WTC11 (cell line): ENCODE measurements around the gene WNK1. TPM values are rescaled to one million over a fixed set of nuclear protein-coding genes. Genes with fewer than 3 reads are reported as not detected.
"Not testable (repeated sequence)": the region's sequence is repeated elsewhere in the genome, so short reads cannot be mapped to it uniquely, and the experiment has no call there.

Experiments used
- ATAC-seq: fragments of 200-7000 bp; cut with Tn5 transposase; 2 replicates; pipeline ENCODE4 v1.10.0; 2021; ENCODE audit warnings: mild to moderate bottlenecking, moderate library complexity
- CTCF ChIA-PET: fragments of 300-600 bp; sonication (Branson Sonifier 250); formaldehyde crosslinking; loops from one replicate; lab custom pipeline; 2021; ENCODE audit warnings: antibody characterized with exemption; lab: Charles Lee
- POLR2A ChIA-PET: fragments of 350-600 bp; sonication (Branson Sonifier 250); formaldehyde crosslinking; loops from one replicate; lab custom pipeline; 2021; ENCODE audit warnings: antibody characterized with exemption; lab: Charles Lee
- DNase-seq: peaks from one replicate; pipeline ENCODE4 v3.0.0; 2021; ENCODE audit warnings: low spot score
- H3K27ac Mint-ChIP-seq: 2 replicates; pipeline ENCODE4 v1.8.0; 2021; ENCODE audit warnings: mixed read lengths
- H3K27me3 Mint-ChIP-seq: 2 replicates; pipeline ENCODE4 v1.8.0; 2021; ENCODE audit warnings: low read depth, mild to moderate bottlenecking, moderate library complexity, mixed read lengths
- H3K36me3 Mint-ChIP-seq: 2 replicates; pipeline ENCODE4 v1.8.0; 2021; ENCODE audit warnings: mixed read lengths
- H3K4me1 Mint-ChIP-seq: 2 replicates; pipeline ENCODE4 v1.8.0; 2022; ENCODE audit warnings: mixed read lengths
- H3K4me3 Mint-ChIP-seq: 2 replicates; pipeline ENCODE4 v1.8.0; 2021; ENCODE audit warnings: mild to moderate bottlenecking, moderate library complexity, mixed read lengths
- H3K9me3 Mint-ChIP-seq: 2 replicates; pipeline ENCODE4 v1.8.0; 2021; ENCODE audit warnings: mixed read lengths
- CBFB ChIP-seq: sonication (generic); formaldehyde crosslinking; IDR thresholded peaks from 2 replicates; pipeline ENCODE4 v1.8.1; 2022; ENCODE audit warnings: mild to moderate bottlenecking, low read depth, missing genetic modification reagents
- CREM ChIP-seq: sonication (generic); formaldehyde crosslinking; IDR thresholded peaks from 2 replicates; pipeline ENCODE4 v1.8.1; 2022; ENCODE audit warnings: mild to moderate bottlenecking, missing genetic modification reagents, moderate library complexity
- IRF2 ChIP-seq: sonication (generic); formaldehyde crosslinking; IDR thresholded peaks from 2 replicates; pipeline ENCODE4 v1.8.0; 2022; ENCODE audit warnings: low read depth, missing genetic modification reagents, borderline replicate concordance
- JUN ChIP-seq: sonication (generic); formaldehyde crosslinking; IDR thresholded peaks from 2 replicates; pipeline ENCODE4 v1.8.0; 2023; ENCODE audit warnings: mild to moderate bottlenecking, missing genetic modification reagents
- NFATC4 ChIP-seq: fragments of 250-450 bp; sonication (Bioruptor Pico); IDR thresholded peaks from 2 replicates; pipeline ENCODE4 v1.9.0; 2021; ENCODE audit warnings: mild to moderate bottlenecking
- PREB ChIP-seq: sonication (generic); formaldehyde crosslinking; IDR thresholded peaks from 2 replicates; pipeline ENCODE4 v1.8.1; 2022; ENCODE audit warnings: mild to moderate bottlenecking, missing genetic modification reagents, moderate library complexity, borderline replicate concordance
- SMAD3 ChIP-seq: sonication (generic); formaldehyde crosslinking; IDR thresholded peaks from 2 replicates; pipeline ENCODE4 v1.8.0; 2022; ENCODE audit warnings: missing genetic modification reagents, mild to moderate bottlenecking, borderline replicate concordance
- ZNF396 ChIP-seq: fragments of 250-450 bp; sonication (Bioruptor Pico); IDR thresholded peaks from 2 replicates; pipeline ENCODE4 v1.8.0; 2021; ENCODE audit warnings: mild to moderate bottlenecking, moderate library complexity, borderline replicate concordance
- ZNF532 ChIP-seq: fragments of 250-450 bp; sonication (Bioruptor Pico); IDR thresholded peaks from 2 replicates; pipeline ENCODE4 v1.9.0; 2021; ENCODE audit warnings: mild to moderate bottlenecking, borderline replicate concordance
- total RNA-seq: library from RNA; stranded (reverse); gene quantifications from 3 replicates; pipeline ENCODE4 v1.2.3, GENCODE V29; 2021
- TF ChIP-seq, protein P1 (sequence below): sonication (generic); formaldehyde crosslinking; IDR thresholded peaks from 2 replicates; pipeline ENCODE4 v1.8.1; 2023; ENCODE audit warnings: mild to moderate bottlenecking, moderate library complexity, missing genetic modification reagents
- TF ChIP-seq, protein P2 (sequence below): fragments of 250-450 bp; sonication (Bioruptor Pico); IDR thresholded peaks from 2 replicates; pipeline ENCODE4 v2.1.2; 2022; ENCODE audit warnings: mild to moderate bottlenecking, moderate library complexity
- TF ChIP-seq, protein P3 (sequence below): sonication (generic); formaldehyde crosslinking; IDR thresholded peaks from 2 replicates; pipeline ENCODE4 v1.8.1; 2022; ENCODE audit warnings: missing genetic modification reagents, borderline replicate concordance
- TF ChIP-seq, protein P4 (sequence below): sonication (generic); formaldehyde crosslinking; IDR thresholded peaks from 2 replicates; pipeline ENCODE4 v1.8.0; 2022; ENCODE audit warnings: mild to moderate bottlenecking, missing genetic modification reagents

The WNK1 gene
- total RNA-seq, 1 experiment from 2014 or later = 118 TPM

- TF ChIP-seq IRF2 (CRISPR knock-in tag) = no peak
- TF ChIP-seq, protein P1, sequence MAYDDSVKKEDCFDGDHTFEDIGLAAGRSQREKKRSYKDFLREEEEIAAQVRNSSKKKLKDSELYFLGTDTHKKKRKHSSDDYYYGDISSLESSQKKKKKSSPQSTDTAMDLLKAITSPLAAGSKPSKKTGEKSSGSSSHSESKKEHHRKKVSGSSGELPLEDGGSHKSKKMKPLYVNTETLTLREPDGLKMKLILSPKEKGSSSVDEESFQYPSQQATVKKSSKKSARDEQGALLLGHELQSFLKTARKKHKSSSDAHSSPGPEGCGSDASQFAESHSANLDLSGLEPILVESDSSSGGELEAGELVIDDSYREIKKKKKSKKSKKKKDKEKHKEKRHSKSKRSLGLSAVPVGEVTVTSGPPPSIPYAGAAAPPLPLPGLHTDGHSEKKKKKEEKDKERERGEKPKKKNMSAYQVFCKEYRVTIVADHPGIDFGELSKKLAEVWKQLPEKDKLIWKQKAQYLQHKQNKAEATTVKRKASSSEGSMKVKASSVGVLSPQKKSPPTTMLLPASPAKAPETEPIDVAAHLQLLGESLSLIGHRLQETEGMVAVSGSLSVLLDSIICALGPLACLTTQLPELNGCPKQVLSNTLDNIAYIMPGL = no peak
These were observed 95.9 kb downstream of the WNK1 start (continued) for GRCh38 chr12:848173-848865.

DNA sequence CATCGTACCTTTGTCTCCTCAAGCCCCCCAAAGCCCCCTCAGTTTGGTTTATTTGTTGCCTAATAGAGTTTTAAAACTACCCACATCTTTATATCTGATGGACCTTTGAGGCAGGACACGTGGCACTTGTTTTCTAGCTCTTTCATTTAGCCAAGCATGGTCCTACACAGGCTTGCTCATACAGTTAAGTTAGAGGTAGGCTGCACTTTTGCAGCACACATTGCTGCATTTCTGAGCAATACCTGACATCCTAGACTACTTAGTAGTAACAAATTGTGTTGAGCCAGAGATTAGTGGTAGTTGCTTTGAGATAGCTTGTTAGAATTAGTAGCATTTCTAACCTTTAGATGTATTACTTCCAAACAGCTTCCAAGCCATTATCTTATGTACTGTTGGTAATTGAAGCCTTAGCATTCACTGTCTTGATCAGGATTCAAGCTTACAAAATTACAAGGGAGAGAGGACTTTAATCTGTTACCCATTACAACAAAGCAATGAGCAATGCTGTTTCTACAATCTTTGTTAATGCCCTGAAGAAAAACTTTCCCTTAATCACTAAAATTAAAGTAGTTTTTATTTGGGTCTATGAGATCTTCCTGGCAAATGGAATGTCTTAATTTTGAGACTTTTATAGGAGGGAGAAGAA, 96.6 kb downstream of the WNK1 start:
- Mint-ChIP-seq H3K27me3 (no peaks in the 10 kb centered on the region), H3K4me1 (peaks cover 4% of the 10 kb centered on the region; the same call in 1 of the 2 replicates), H3K36me3 (peaks cover 9% of the 10 kb centered on the region), H3K4me3 (no peak overlapping the region)
- CTCF ChIA-PET = interaction anchor here (0.9 kb wide), 1 partner anchor 33 kb away, joined by 4 read pairs; no protein-coding TSS in a partner anchor
- DNase-seq (no peak), ATAC-seq (no peak)
- POLR2A ChIA-PET = no interaction called here
- TF ChIP-seq CBFB (CRISPR knock-in tag) (no peak), ZNF396 (CRISPR knock-in tag) (no peak), ZNF532 (no peak), SMAD3 (CRISPR knock-in tag) (no peak), NFATC4 (CRISPR knock-in tag) (no peak), CREM (no peak), JUN (no peak), PREB (CRISPR knock-in tag) (no peak)
- TF ChIP-seq, protein P2, sequence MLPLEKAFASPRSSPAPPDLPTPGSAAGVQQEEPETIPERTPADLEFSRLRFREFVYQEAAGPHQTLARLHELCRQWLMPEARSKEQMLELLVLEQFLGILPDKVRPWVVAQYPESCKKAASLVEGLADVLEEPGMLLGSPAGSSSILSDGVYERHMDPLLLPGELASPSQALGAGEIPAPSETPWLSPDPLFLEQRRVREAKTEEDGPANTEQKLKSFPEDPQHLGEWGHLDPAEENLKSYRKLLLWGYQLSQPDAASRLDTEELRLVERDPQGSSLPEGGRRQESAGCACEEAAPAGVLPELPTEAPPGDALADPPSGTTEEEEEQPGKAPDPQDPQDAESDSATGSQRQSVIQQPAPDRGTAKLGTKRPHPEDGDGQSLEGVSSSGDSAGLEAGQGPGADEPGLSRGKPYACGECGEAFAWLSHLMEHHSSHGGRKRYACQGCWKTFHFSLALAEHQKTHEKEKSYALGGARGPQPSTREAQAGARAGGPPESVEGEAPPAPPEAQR = no peak
- TF ChIP-seq, protein P3, sequence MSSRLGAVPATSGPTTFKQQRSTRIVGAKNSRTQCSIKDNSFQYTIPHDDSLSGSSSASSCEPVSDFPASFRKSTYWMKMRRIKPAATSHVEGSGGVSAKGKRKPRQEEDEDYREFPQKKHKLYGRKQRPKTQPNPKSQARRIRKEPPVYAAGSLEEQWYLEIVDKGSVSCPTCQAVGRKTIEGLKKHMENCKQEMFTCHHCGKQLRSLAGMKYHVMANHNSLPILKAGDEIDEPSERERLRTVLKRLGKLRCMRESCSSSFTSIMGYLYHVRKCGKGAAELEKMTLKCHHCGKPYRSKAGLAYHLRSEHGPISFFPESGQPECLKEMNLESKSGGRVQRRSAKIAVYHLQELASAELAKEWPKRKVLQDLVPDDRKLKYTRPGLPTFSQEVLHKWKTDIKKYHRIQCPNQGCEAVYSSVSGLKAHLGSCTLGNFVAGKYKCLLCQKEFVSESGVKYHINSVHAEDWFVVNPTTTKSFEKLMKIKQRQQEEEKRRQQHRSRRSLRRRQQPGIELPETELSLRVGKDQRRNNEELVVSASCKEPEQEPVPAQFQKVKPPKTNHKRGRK = no peak
- TF ChIP-seq, protein P4, sequence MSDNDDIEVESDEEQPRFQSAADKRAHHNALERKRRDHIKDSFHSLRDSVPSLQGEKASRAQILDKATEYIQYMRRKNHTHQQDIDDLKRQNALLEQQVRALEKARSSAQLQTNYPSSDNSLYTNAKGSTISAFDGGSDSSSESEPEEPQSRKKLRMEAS (CRISPR knock-in tag) = no peak
- TF ChIP-seq, all 79 proteins: peak for 0
- Mint-ChIP-seq H3K9me3 (peaks cover 4% of the 10 kb centered on the region), H3K27ac (no peak overlapping the region)

DNA sequence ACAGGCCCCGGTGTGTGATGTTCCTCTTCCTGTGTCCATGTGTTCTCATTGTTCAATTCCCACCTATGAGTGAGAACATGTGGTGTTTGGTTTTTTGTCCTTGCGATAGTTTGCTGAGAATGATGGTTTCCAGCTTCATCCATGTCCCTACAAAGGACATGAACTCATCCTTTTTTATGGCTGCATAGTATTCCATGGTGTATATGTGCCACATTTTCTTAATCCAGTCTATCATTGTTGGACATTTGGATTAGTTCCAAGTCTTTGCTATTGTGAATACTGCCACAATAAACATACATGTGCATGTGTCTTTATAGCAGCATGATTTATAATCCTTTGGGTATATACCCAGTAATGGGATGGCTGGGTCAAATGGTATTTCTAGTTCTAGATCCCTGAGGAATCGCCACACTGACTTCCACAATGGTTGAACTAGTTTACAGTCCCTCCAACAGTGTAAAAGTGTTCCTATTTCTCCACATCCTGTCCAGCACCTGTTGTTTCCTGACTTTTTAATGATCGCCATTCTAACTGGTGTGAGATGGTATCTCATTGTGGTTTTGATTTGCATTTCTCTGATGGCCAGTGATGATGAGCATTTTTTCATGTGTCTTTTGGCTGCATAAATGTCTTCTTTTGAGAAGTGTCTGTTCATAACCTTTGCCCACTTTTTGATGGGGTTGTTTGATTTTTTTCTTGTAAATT, 97.5 kb downstream of the WNK1 start:
- ATAC-seq, DNase-seq, H3K4me3 Mint-ChIP-seq, H3K27ac Mint-ChIP-seq, CTCF ChIA-PET, H3K36me3 Mint-ChIP-seq, POLR2A ChIA-PET, H3K27me3 Mint-ChIP-seq, H3K9me3 Mint-ChIP-seq, H3K4me1 Mint-ChIP-seq: not testable (repeated sequence)
